Smooth muscle cell of the coronary artery (primary cell): Measurements from ENCODE around the gene CSH1. TPM values are rescaled to one million over a fixed set of nuclear protein-coding genes. Genes with fewer than 3 reads are reported as not detected.

Source experiments
- total RNA-seq: library from RNA; depleted of rRNA; stranded (reverse); fragments of >200 nt; gene quantifications from 2 replicates; pipeline ENCODE4 v1.2.3, GENCODE V29; 2014; ENCODE audit warnings: low replicate concordance

Gene CSH1
- total RNA-seq = not detected in 2 replicates

GRCh38 chr17:63896524-63897354 is at the start of gene CSH1:
Gene CSH1 (minus strand): TSS chr17:63896574. CDS start chr17:63896511, 63 bp downstream.

GRCh38 chr17:63931981-63932561 is 35.7 kb upstream of the CSH1 start, which contains the start of gene CD79B:
Gene CD79B (minus strand): TSS chr17:63932331. CDS start chr17:63932261, 70 bp downstream.

GRCh38 chr17:63918789-63919305 is 22.5 kb upstream of the CSH1 start, which contains the start of gene GH1:
Gene GH1 (minus strand): TSS chr17:63918839. CDS start chr17:63918776, 63 bp downstream.

GRCh38 chr17:63911041-63911635 is 14.8 kb upstream of the CSH1 start, which contains the start of gene CSHL1:
Gene CSHL1 (minus strand): TSS chr17:63911258. CDS start chr17:63911196, 62 bp downstream.

GRCh38 chr17:63881935-63882601 is 14.3 kb downstream of the CSH1 start, which contains the start of gene GH2:
Gene GH2 (minus strand): TSS chr17:63881944. CDS start chr17:63881801, 143 bp downstream.

GRCh38 chr17:63873577-63873976 is 22.8 kb downstream of the CSH1 start, which contains the start of gene CSH2:
Gene CSH2 (minus strand): TSS chr17:63873677. CDS start chr17:63873614, 63 bp downstream.

Other genes starting within 250 kb of the CSH1 start
- gene LIMD2, start 196.4 kb downstream of the CSH1 start, total RNA-seq = 1.1 and 7.4 TPM in 2 replicates
- 14.0 and 22.5 TPM in 2 replicates for gene STRADA, start 154.8 kb downstream of the CSH1 start, total RNA-seq
- 59.0 and 97.6 TPM in 2 replicates for gene CCDC47, start 123.0 kb downstream of the CSH1 start, total RNA-seq
- 53.7 and 57.8 TPM in 2 replicates for gene DDX42, start 122.4 kb downstream of the CSH1 start, total RNA-seq
- 96.3 and 113 TPM in 2 replicates for gene PSMC5, start 69.1 kb downstream of the CSH1 start, total RNA-seq
- 61.0 and 70.8 TPM in 2 replicates for gene FTSJ3, start 68.9 kb downstream of the CSH1 start, total RNA-seq
- gene SMARCD2, start 53.9 kb downstream of the CSH1 start, total RNA-seq = 75.8 and 83.0 TPM in 2 replicates
- gene CSH2, start 22.9 kb downstream of the CSH1 start, total RNA-seq = not detected in 2 replicates
- not detected in 2 replicates for gene GH2, start 14.6 kb downstream of the CSH1 start, total RNA-seq
- not detected in 2 replicates for gene CSHL1, start 14.7 kb upstream of the CSH1 start, total RNA-seq
- gene GH1, start 22.3 kb upstream of the CSH1 start, total RNA-seq = not detected in 2 replicates
- 1.8 TPM in 1 of 2 replicates, not detected in the other for gene CD79B, start 35.8 kb upstream of the CSH1 start, total RNA-seq
- not detected in 2 replicates for gene SCN4A, start 76.3 kb upstream of the CSH1 start, total RNA-seq
- 0.15 and 0.70 TPM in 2 replicates for gene PRR29, start 101.8 kb upstream of the CSH1 start, total RNA-seq
- 1.8 and 7.6 TPM in 2 replicates for gene ICAM2, start 124.1 kb upstream of the CSH1 start, total RNA-seq
- 4.7 and 14.5 TPM in 2 replicates for gene ERN1, start 233.6 kb upstream of the CSH1 start, total RNA-seq